ENCODE results near the gene PRDM5.

DNA sequence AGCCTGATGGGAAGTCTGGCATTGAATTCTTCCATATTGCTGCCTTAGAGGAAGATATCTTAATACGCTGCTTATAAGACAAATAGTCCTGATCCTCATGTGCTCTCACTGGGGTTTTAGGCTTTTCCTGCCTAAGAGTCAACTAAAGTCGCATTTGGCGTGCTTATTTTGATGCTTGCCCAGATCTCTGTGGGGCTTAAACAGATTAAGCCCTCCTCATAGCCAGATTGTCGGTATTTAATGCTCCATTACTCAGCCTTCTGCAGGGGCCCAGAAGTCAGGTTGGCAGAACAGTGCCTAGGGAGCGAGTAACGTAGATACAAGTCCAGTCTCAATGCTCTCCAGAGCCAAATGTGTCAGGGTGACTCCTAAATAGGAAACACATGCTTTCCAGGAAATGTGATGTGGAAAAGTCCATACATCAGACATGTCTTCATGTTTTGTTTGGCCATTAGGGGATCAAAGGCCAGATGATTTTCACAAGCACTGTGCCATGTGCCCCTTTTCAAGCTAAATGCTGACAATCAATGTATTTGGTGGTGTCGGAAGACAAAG, 262.8 kb downstream of the PRDM5 start:
- TF ChIP-seq, protein P1, sequence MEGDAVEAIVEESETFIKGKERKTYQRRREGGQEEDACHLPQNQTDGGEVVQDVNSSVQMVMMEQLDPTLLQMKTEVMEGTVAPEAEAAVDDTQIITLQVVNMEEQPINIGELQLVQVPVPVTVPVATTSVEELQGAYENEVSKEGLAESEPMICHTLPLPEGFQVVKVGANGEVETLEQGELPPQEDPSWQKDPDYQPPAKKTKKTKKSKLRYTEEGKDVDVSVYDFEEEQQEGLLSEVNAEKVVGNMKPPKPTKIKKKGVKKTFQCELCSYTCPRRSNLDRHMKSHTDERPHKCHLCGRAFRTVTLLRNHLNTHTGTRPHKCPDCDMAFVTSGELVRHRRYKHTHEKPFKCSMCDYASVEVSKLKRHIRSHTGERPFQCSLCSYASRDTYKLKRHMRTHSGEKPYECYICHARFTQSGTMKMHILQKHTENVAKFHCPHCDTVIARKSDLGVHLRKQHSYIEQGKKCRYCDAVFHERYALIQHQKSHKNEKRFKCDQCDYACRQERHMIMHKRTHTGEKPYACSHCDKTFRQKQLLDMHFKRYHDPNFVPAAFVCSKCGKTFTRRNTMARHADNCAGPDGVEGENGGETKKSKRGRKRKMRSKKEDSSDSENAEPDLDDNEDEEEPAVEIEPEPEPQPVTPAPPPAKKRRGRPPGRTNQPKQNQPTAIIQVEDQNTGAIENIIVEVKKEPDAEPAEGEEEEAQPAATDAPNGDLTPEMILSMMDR (optimal IDR thresholded peaks at IDR 0.05 in 1 of 3, IDR thresholded peaks at IDR 0.05 in 1 of 3, conservative IDR thresholded peaks at IDR 0.05 in 1 of 3; ENCODE audit: extremely low read depth in 1 of 3, insufficient read depth in 2 of 3, low read length in 3 of 3) = no peak
- TF ChIP-seq EZH2 (IDR thresholded peaks at IDR 0.05; ENCODE audit: low read length) = no peak

Measured in keratinocyte (primary cell).